DMS 273 (cell line): Measurements from ENCODE around the gene PATZ1.
A peak's percentile ranks its signal among the peaks of the same experiment; 100 is the strongest.

Source experiments
- DNase-seq: peaks from one replicate; lab custom pipeline; 2025; ENCODE audit not compliant: unreplicated experiment; lab: John Stamatoyannopoulos, UW

Gene PATZ1

GRCh38 chr22:31284281-31285155, 61.6 kb downstream of the PATZ1 start:
- peak; percentile 73 for DNase-seq

GRCh38 chr22:31282748-31283468, 63.2 kb downstream of the PATZ1 start:
- no peak for DNase-seq

- DNase-seq: no peak
Measured at GRCh38 chr22:31281733-31282132, 64.4 kb downstream of the PATZ1 start.

GRCh38 chr22:31279821-31280505, 66.2 kb downstream of the PATZ1 start:
- no peak for DNase-seq

- no peak for DNase-seq
Measured at GRCh38 chr22:31279327-31279669, 66.8 kb downstream of the PATZ1 start.

- no peak for DNase-seq
Measured at GRCh38 chr22:31278626-31279326, 67.4 kb downstream of the PATZ1 start.

- no peak for DNase-seq
Measured at GRCh38 chr22:31278151-31278621, 68.0 kb downstream of the PATZ1 start.

GRCh38 chr22:31277741-31278140, 68.4 kb downstream of the PATZ1 start:
- DNase-seq: no peak

GRCh38 chr22:31276426-31277167, 69.5 kb downstream of the PATZ1 start:
- DNase-seq: no peak
